AML-193 (cell line): ENCODE results near the gene EXOC6B.
A peak's percentile ranks its signal among the peaks of the same experiment; 100 is the strongest.

Source experiments
- DNase-seq, 2 experiments: peaks; one replicate each; lab custom pipeline; 2025; lab: John Stamatoyannopoulos, UW

Gene EXOC6B

GRCh38 chr2:72144632-72145288 lies 681.1 kb downstream of the EXOC6B start:
- DNase-seq = no peak

- no peak for DNase-seq
Observed at GRCh38 chr2:72144274-72144631, 681.6 kb downstream of the EXOC6B start.

DNA sequence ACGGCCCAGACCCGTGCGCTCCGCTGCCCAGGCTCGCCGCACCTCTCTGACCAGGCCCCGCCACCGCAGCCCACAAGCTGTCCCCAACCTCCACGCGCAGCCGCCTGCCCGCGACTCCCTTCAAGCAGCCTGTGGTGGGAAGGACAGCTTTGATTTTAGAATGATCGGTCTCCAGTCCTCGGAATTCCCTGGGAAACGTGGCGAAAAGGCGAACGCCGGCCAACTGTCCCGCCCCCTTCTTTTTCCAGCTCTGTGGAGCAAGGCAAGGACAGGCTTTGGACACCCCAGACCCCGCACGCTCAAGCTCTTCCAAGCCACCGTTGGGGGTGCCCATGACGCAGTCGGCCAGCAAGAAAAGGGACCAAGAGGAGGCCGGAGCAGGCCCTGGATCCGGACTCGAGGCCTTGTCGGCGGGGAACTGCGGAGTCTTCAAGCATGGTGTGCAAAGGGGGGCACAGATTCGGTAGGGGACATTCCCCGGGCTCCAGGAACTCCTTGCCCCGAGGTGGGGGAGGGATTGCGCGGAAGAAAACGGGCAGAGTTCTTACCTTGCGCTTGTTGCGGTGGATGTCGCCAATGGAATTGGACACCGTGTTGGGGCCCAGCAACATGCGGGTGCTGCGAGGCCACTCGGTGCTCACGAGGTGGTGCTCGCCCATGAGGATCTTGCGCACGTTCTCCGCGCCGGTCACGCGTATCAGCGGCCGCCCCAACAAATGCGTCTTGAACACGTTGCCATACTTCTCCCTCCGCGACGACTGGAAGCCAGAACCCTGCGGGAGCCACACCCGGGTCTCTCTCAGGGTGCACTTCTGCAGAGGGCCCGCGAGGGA lies 682.2 kb downstream of the EXOC6B start:
- DNase-seq = no peak

DNA sequence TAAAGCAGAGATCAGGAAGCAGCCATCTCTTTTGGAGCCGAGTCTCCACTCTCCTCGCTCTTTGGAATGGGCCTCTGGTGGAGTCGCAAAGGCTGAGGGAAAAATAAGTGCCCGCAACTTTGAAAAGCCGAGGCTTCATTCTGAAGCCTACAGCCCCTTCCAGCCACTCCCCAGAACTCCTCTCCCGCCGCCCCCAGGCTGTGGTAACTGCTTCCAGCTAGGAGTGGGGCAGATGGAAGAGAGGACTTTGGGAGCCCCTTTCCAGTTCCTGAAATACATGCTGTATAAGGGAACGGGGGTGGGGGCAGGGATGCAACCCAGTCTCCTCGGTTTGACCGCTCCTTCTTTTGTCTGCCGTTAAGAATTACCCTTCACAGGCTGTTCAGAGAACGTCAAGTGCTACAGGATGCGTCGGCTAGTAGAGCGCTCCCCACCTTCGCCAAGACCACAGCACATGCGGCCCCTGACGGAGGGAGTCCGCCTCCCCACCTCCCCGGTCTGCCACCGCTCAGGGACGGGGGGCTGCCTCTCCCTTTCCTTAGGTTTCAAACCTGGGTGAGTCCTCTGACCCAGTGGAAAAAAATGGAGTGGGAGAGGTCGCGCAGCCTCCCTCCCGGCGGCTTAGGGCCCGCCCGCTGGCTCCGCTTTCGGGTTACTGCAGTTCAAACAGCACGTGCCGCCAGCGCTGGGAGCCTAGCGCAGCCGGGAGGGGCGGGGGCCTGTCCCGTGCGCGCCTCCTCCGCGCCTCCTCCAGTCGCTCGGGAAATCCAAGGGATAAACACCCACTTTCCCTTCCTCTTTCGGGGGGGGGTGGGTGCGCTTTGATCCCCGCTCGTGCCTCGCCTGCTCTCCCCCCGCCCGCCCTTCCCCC lies 683.0 kb downstream of the EXOC6B start:
- no peak for DNase-seq

DNA sequence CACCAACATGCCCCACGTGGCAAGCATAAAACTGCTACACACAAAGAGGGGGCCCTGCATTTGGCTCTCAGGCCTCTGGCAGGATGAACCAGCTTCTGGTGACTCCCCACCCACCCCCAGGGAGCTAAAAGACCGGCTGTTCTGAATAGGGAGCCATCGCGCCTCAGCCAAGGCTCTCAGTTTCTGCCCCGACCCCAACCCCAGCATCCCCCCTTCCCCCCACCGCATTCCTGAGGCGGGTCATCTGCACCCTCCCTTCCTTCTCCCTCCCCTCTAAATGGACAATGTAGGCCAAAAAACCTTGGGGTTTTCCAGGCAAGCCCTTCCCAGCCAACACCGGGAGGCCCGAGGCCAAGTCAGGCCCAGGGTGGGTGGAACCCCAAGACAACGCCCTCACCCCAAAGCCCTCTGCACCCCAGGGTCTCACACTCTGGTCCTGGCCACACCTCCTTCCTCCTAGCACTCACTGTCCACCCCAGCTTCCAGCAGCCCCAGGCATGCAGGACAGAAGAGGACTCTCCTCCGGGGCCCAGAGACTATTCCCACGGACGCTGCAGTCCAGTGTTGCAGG lies 683.9 kb downstream of the EXOC6B start:
- DNase-seq = no peak

- DNase-seq = no peak
Observed at GRCh38 chr2:72141032-72141645, 684.7 kb downstream of the EXOC6B start.

DNA sequence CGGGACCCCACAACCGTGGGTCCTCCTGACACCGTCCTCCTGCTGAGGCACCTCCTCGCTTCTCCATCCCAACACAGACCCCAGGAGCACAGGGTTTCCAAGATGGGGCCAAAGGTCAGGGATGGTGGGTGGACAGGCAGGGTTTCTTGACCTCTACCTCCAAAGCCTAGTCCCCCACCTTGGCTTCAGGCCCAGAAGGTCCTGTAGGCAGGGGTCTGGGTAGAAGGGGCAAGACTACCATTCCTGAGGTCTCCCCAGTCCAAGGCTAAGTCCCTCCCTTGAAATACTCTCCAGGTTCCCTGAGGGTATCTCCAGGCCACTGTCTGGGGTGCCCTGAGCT lies 685.2 kb downstream of the EXOC6B start:
- no peak for DNase-seq

- DNase-seq = no peak
Observed at GRCh38 chr2:72139874-72140620, 685.8 kb downstream of the EXOC6B start.

DNA sequence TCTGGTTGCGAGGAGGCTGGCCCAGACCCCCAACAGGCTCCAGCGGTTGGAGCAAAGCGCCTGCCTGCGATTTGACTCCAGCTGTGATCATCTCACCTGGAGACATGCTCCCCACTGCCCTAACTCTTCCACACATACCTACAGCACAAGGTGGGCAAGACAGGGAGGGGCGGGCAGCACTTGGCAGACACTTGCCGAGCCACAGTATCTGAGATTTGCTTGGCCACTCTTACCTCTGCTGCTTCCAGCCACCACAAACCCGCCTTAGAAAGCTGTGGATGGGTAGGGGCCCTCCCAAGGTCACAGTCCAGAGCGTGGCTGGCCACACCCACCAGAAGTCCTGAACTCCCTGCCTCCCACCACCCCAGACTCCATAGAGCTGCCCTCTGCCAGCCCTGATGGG lies 686.4 kb downstream of the EXOC6B start:
- DNase-seq = no peak

GRCh38 chr2:72138921-72139381 lies 686.9 kb downstream of the EXOC6B start:
- DNase-seq = no peak

GRCh38 chr2:72138011-72138881 lies 687.6 kb downstream of the EXOC6B start:
- no peak for DNase-seq

DNA sequence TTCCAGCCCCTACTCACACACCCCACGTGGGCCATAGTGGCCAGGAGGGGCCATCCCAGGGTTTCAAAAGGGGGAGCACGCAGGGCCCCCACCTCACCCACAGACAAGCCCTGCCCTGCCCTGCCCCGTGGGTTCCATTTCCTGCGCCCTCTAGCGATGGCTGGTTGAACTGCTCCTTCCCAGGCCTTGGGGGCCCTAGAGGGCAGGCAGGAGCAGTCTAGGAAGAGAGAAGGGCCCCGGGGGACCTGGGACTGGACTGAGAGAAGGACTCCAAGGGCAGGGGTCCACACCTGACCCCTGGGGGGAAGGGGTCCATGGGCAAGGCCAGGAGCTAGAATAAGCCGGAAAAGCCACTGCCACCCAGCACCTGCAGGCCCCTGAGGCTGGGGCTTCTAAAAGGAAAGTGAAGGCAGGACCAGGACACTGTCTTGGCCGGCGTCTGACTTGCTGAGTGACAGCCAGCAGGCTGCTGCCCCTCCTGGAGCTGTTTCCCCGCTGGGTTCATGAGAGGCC lies 688.3 kb downstream of the EXOC6B start:
- DNase-seq = peak in 1 of 2 experiments; percentile 8

- no peak for DNase-seq
Observed at GRCh38 chr2:72136933-72137497, 688.8 kb downstream of the EXOC6B start.

GRCh38 chr2:72136331-72136730 lies 689.5 kb downstream of the EXOC6B start:
- DNase-seq = no peak

GRCh38 chr2:72135921-72136320 lies 689.9 kb downstream of the EXOC6B start:
- DNase-seq = no peak

- no peak for DNase-seq
Observed at GRCh38 chr2:72134997-72135800, 690.6 kb downstream of the EXOC6B start.

GRCh38 chr2:72134408-72134996 lies 691.3 kb downstream of the EXOC6B start:
- DNase-seq = no peak

DNA sequence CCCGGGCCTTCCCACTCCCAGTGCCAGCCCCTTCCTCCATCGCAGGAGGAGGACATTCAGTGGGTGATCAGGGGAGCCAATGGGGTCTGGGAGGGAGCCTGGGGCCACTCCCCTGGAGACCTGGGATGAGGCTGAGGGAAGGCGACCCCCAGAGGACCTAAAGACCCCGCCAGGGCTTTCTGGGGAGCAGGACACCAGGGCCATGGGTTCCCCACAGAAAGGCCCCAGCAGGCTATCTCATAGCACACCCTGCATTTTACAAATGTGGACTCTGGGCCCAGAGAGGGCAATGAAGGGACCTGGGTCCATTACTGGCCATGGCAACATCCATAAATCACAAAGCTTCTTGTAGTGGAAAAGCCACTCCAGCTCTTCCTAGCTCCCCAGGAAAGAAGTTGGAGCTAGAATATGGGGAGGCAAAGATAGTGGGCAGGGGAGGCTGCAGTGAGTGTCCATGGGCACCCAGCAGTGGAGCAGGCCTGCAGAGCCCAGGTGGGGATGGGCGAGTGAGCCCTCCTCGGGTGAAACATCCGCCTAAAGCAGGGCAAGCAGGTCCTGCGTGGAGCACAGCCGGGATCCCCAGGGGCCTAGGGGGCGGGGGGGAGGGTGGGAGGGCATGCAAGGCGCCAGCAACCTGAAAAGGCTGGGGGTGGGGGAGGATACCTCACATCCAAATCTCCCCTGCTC lies 692.0 kb downstream of the EXOC6B start:
- DNase-seq = no peak
